Hepatic stellate cell (primary cell): Measurements from ENCODE around the gene LASP1NB.
"Not testable (repeated sequence)": the region's sequence is repeated elsewhere in the genome, so short reads cannot be mapped to it uniquely, and the experiment has no call there.

Source experiments
- DNase-seq: peaks from one replicate; pipeline ENCODE4 v3.0.0; 2011; ENCODE audit warnings: low spot score

Gene LASP1NB

DNA sequence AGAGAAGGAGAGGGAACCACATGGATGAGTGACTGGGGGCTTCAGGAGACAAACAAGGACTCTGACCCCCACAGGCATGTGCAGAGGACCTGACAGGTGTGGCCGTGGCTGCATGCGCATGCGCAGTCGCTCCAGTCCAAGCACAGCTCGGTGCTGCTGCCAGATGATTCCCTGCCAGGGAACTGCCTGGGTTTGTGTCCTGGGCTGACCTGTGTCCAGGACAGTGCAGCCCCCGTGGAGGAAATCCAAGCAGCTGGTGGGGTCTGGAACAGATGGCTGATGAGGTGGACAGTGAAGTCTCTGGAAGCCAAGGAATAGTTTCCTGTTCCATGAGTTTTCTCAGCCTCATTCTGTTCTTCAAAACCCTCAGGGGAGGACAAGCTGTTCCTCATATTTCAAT lies 28.2 kb upstream of the LASP1NB start:
- DNase-seq = no peak

DNA sequence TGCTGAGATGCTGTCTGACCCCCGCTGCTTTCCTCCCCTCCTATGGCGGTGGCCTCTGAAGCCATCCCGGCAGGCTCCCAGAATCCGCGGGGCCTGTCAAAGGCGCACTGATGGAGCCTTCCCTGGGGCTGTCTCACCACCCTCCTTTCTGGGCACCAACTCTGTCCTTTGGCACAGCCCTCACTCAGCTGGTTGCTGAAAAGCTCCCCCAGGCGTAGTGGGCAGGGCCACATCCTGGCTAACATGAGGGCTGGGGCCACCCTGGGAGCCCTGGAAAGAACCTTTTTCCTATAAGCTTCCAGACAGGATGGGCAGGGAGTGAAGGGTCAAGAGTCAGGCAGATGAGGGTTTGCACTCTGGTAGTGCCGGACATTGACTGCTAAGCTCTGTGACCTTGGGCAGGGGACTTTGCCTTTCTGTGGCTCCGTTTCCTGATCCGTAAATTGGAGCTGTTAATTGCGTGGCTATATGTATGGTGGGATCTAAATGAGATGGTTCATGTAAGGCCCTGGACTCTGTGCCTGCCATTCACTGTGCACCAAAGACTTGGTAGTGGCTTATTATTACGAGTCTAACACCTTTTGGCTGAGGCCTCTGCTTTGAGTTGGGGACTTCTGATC lies 27.6 kb upstream of the LASP1NB start:
- no peak for DNase-seq

- no peak for DNase-seq
Measured at GRCh38 chr17:38898291-38898679, 27.1 kb upstream of the LASP1NB start.

GRCh38 chr17:38898812-38899348 lies 26.5 kb upstream of the LASP1NB start:
- DNase-seq = no peak

- no peak for DNase-seq
Measured at GRCh38 chr17:38899421-38899820, 26.0 kb upstream of the LASP1NB start.

DNA sequence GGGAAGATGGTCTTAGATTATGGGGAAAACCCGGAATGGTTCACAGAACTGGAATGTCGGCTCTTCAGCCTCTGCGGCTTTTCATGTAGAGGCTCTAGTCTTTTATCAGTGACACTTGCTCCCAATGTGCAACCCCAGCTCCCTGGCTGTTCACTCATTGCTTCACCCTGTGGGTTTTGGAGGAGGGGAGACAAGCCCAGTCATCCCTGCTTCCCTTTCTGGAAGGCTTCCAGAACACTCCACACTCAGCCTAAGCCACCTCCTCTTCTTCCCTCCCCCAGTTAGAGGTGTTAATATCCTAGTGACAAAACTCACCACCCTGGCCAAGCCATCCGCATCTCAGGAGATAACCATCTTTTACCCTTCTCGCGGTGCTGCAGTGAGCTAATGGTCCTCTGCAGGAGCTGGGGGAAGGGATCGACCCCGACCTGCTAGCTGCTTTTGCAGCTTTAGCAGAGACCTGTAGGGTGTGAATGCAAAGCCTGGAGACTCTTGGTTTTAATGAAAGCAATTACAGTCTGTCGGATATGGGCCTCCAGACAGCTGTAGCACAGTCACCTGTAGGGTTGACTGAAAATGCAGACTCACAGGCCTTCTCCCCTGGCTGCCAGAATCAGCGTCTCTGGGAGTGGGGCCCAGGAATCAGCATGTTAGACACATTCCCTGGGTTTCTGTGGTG lies 24.3 kb upstream of the LASP1NB start:
- DNase-seq = peak; percentile 98

DNA sequence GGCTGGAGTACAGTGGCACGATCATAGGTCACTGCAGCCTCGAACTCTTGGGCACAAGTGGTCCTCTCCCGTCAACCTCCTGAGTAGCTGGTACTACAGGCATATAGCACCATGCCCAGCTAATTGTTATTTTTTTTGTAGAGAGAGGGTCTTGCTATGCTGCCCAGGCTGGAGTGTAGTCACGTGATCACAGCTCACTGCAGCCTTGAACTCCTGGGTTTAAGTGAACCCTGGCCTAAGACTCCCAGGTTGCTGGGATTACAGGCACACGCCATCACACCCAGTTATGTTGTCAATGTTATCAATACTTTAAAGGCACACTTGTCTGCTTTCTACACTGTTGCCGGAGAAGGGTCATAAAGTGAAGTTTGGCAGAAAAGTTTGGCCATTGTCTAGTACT lies 22.0 kb upstream of the LASP1NB start:
- DNase-seq = no peak

DNA sequence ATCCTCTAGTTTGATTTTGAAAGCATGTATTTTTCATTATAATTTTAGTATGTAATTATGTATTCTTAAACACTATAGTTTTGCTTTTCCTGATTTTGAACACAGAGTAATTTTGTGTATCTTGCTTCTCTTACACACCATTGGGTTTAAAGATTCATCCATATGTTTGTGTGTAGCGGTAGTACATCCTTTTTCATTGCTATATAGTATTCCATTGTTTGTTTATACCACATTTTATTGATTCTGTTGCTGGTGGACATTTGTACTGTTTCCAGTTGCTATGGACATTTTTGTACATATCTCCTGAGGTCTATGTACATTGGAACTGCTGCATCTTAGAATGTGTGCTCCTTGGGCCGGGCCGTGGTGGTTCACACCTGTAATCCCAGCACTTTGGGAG lies 20.5 kb upstream of the LASP1NB start:
- no peak for DNase-seq

DNA sequence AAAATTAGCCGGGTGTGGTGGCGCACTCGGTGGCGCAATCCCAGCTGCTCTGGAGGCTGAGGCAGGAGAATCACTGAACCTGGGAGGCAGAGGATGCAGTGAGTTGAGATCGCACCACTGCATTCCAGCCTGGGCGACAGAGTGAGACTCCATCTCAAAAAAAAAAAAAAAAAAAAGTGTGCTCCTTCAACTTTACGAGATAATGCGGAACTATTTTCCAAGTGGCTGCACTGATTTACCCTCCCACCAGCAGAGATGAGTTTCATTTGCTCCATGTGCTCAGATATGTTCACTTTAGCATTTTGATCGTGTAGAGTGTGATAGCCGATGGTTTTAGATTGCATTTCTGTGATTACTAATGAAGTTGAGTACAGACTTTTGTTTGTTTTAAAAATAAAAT lies 20.0 kb upstream of the LASP1NB start:
- no peak for DNase-seq

DNA sequence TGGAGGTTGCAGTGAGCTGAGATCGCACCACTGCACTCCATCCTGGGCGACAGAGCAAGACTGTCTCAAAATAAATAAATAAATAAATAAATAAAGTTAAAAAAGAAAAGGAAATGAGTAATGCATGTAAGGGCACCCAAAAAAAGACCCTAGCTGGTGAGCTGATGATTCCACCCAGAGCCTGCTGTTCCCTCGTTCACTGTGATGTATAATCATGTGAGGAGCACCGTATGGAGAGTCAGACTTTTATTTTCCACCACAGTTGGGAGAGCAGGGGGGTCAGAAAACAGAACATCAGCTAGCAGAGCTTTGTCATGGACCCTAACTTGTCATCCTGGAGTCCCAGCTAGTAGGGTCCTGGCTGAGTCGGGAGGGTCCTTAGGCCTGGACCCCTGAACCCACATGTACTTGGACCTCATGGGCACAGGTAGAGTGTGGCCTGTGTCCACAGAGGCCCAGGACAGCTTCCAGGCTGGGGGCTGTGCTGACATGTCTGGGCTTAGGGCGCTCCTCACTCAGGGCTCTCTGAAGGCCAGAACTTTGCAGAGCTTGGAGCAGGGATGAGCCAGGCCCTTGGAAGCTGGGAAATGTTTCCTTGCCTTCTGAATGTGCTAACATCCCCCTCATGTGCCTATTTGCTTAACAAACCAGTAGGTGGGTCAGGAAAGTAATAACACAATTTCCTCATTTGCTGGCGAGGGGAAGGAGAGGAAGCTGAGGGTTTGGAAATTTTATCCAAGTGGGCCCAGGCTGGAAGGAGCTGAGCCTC lies 18.8 kb upstream of the LASP1NB start:
- no peak for DNase-seq

GRCh38 chr17:38907930-38908675 lies 17.3 kb upstream of the LASP1NB start:
- no peak for DNase-seq

- no peak for DNase-seq
Measured at GRCh38 chr17:38908676-38909181, 16.7 kb upstream of the LASP1NB start.

DNA sequence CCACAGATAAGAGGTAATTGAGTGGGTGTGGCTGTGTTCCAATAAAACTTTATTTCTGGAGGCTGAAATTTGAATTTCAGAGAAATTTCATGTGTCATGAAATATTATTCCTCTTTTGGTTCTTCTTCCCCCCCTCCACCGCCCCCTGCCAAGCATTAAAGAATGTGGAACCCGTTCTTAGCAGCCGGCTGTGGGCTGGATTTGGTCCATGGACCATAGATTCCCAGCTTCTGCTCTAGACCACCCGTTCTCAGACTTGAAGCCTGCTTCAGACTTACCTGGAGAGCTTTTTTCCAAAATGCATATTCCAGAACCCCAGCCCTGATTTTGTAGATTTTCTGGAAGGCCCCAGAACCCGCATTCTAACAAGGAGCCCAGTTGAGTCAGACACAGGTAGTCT lies 15.1 kb upstream of the LASP1NB start:
- no peak for DNase-seq

DNA sequence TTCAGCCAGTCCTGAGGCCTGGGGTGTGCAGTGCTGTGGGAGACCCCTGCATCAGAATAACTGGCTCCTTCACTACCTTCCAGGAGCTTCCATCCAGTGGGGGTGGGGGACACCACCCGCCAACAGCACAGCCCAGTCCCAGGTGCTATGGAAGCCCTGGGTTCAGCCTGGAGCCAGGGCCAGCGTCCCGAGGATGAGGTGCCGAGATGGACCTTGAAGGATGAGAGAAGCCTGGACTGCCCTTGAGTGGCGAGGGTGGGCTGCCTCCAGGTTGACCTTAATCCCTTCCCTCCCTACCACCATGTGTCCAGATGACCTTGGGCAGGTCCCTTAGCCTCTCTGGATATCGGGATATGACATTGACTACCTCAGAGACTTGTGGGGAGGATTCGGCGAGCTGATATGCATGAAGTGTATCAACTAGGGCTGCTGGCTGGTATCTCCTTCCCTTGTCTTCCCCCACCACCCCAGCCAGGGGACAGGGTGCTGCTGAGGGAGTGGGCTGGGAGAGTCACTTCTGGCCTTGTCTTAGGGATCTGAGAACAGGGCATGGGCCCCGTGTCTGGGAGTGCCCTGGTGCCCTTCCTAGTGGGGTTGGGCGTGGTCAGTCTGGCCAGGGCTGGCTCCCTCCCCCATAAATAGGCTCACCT lies 14.2 kb upstream of the LASP1NB start:
- no peak for DNase-seq

DNA sequence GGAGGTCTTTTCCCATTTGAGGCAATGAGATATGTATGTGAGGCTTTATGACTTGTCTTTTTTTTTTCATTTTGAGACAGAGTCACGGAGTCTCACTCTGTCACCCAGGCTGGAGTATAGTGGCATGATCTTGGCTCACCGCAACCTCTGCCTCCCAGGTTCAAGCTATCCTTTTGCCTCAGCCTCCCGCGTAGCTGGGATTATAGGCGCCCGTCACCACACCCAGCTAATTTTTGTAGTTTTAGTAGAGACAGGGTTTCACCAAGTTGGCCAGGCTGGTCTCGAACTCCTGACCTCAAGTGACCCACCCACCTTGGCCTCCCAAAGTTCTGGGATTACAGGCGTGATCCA lies 13.7 kb upstream of the LASP1NB start:
- DNase-seq = not testable (repeated sequence)

DNA sequence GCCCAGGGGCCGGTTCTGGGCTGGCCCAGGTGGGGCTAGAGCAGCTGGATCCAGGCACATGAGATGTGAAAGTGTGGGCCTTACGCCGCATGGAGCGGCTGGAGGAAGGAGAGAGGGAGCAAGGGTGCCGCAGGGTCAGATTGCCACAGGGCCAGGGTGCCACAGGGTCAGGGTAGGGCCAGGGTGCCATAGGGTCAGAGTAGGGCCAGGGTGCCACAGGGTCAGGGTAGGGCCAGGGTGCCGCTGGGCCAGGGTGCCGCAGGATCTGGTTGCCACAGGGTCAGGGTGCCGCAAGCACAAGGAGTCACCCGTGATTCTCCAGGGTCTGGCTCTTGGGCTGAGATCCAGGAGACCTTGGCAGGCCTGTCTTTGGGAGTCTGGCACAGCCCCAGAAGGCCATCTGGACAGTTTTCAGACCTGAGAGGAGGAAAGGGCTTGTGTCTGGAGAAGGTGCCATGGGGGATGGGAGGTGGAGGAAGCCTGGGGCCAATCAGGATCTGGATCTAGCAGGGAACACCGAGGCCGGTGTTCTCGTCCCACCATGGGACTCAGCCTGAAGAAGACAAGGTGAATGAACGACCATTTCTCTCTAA lies 13.1 kb upstream of the LASP1NB start:
- DNase-seq = peak; percentile 66

GRCh38 chr17:38914741-38915638 lies 10.4 kb upstream of the LASP1NB start:
- DNase-seq = no peak

- no peak for DNase-seq
Measured at GRCh38 chr17:38915639-38915995, 9.8 kb upstream of the LASP1NB start.

DNA sequence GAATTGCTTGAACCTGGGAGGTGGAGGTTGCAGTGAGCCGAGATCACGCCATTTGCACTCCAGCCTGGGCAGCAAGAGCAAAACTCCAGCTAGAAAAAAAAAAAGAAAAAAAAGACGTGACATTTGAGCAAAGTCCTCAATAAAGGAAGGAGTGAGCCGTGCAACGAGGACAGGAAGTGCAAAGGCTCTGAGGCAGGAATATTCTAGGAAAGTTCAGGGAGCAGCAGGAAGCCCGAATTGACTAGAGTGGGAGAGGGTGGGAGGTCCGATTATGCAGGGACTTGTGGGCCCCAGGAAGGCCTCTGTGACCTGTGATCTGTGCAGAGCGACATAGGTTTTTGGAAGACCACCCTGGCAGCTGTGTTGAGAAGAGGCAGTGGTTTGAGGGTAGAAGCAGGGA lies 8.6 kb upstream of the LASP1NB start:
- DNase-seq = no peak

DNA sequence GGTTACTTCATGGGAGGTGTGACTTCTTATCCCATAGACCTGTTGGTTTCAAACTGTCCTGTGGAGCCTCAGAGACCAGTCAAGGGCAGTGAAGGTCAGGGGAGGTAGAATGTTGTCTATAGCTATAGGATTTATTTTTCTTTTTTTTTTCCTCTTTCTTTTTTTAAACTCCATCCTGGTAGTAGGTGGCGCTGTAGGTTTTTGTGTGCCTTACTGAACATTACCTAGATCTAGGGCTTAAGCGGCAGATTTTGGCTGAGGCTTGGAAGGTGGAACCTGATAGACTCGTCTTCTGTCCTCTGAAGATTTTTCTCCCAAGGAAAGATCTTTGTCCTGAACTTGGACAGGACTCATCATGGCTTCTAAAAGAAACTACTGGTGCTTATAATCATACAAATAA lies 8.2 kb upstream of the LASP1NB start:
- no peak for DNase-seq
